Measurements from ENCODE around the gene TTYH1. TPM values are rescaled to one million over a fixed set of nuclear protein-coding genes. Genes with fewer than 3 reads are reported as not detected.

TTYH1 gene
- total and polyA plus RNA-seq, 2 of the 4 experiments (the other 2 are of a cell fraction), result not detected

DNA sequence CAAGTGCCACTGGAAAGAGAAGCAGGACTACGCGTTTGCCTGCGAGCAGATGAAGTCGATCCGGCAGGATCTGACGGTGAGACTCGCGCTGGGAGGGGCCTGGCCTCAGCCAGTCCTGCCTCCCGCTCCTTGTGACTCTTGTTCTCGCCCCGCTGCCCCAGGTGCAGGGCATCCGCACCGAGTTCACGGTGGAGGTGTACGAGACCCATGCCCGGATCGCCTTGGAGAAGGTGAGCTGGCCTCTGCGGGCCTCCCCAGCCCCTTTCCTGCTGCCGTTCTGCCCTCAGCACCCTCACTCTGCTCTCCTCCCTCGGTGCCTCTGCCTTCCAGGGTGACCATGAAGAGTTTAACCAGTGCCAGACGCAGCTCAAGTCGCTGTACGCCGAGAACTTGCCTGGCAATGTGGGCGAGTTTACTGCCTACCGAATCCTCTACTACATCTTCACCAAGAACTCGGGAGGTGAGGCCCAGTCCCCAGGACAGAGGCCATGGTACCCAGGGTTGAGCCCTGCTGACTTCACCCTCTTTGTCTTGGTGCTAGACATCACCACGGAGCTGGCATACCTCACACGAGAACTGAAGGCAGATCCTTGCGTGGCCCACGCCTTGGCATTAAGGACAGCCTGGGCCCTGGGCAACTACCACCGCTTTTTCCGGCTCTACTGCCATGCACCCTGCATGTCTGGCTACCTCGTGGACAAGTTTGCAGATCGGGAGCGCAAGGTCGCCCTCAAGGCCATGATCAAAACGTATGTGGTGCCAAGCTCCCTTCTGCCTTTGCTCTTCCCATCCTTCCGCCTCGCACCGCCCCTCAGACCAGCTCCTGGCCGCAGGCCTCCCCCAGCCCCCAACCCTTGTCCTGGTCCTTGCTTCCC is 42.7 kb downstream of the TTYH1 start (continued):
- TF ChIP-seq, protein P1, sequence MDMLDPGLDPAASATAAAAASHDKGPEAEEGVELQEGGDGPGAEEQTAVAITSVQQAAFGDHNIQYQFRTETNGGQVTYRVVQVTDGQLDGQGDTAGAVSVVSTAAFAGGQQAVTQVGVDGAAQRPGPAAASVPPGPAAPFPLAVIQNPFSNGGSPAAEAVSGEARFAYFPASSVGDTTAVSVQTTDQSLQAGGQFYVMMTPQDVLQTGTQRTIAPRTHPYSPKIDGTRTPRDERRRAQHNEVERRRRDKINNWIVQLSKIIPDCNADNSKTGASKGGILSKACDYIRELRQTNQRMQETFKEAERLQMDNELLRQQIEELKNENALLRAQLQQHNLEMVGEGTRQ (IDR thresholded peaks at IDR 0.05; ENCODE audit: low read depth, low read length), result no peak

DNA sequence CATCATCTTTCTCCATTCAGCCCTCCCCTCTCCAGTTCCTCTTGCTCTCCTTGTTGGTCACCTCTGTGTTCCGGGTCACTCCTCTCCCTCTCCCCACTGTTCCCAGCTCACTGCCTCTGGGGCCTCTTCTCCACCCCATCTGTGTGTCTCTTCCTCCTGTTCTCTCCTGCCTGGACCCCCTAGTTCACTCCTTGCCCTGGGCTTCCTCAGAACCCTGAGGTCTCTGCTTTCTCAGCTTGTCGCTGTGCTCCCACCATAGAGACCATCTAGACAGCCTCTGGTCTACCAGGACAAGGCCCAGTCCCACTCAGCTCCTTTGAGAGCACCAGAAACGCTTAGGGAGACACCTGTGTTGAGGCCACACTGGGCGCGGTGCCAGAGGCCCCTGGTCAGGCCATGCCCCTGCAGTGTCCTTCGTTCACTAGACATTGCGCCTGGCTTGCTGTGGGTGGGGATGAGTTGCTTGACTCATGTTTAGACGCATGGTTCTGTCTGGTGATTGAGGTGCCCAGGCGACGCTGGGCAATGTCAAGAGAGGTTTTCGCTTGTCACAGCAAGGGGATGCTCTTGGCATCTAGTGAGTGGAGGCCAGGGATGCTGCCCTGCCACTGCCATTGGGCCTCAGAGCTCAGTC is 43.5 kb downstream of the TTYH1 start:
- no peak overlapping the region for H2BK120ac ChIP-seq (ENCODE audit: low read depth, low read length)
- intact Hi-C loops (cut with micrococcal nuclease), result no loop called here
- dilution Hi-C loops (cut with HindIII; ENCODE audit: low sequenced_read_pairs, unreplicated experiment), result no loop called here
- H3K36me3 ChIP-seq (ENCODE audit: control insufficient read depth, insufficient read depth, low read length), result peaks cover 81% of the 10 kb centered on the region
- no peaks in the 10 kb centered on the region for H3K9me3 ChIP-seq (ENCODE audit: control insufficient read depth, insufficient read depth, low read length)
- no peak overlapping the region for H2AFZ ChIP-seq (replicated peaks; ENCODE audit: low read length, poor library complexity)
- no peak overlapping the region for H4K91ac ChIP-seq (ENCODE audit: insufficient read depth, low read depth, low read length)
- ChIA-PET CTCF (no interaction called here), POLR2A (ENCODE audit: unreplicated experiment) (no interaction called here)
- no peak overlapping the region for H2AK5ac ChIP-seq (ENCODE audit: low read depth, low read length)
- no peaks in the 10 kb centered on the region for H3K27me3 ChIP-seq (ENCODE audit: control insufficient read depth, insufficient read depth, low read length)
- H4K5ac ChIP-seq (ENCODE audit: low read depth, low read length), result no peak overlapping the region
- no peak overlapping the region for H2AK9ac ChIP-seq (replicated peaks; ENCODE audit: low read depth, low read length, poor library complexity)
- no peak overlapping the region for H2BK20ac ChIP-seq (ENCODE audit: low read depth, low read length)
- H3K9me1 ChIP-seq (ENCODE audit: insufficient read depth, low read length), result peaks cover 6% of the 10 kb centered on the region; the same call in 1 of the 2 replicates
- no peak overlapping the region for H3K4me3 ChIP-seq (ENCODE audit: insufficient read depth, low read depth, low read length)
- no peak overlapping the region for H2BK15ac ChIP-seq (ENCODE audit: low read depth, low read length)
- H3K18ac ChIP-seq (ENCODE audit: low read depth, low read length), result no peak overlapping the region
- in situ Hi-C loops (cut with MboI; ENCODE audit: low sequenced_read_pairs), result loop anchor here (10.0 to 25.0 kb wide), 6 partner anchors 254 to 1679 kb away; partner anchors contain the start of genes NAT14, NDUFA3, OSCAR and PRPF31
- DNase-seq, result no peak
- BruUV-seq (replicated peaks), result no TSS peak
- H3K4ac ChIP-seq (ENCODE audit: low read depth, low read length), result no peak overlapping the region
- no peak overlapping the region for H3K14ac ChIP-seq (replicated peaks; ENCODE audit: low read depth, low read length)
- peaks cover 20 to 60% of the 10 kb centered on the region in 2 experiments for H3K79me1 ChIP-seq (ENCODE audit: low read depth in 1 of 2, low read length in 2 of 2)
- H4K20me1 ChIP-seq (ENCODE audit: insufficient read depth, low read length), result peaks cover 65% of the 10 kb centered on the region
- WGBS, 2 experiments (ENCODE audit: extremely low coverage in 2 of 2, insufficient read length in 1 of 2), result 95% methylated on average over 8 of the region's 11 CpGs; no CpG with 5 or more reads in 1 of the 2 experiments
- no peak overlapping the region for H3K4me2 ChIP-seq (ENCODE audit: low read depth, low read length)
- no peak overlapping the region for H4K8ac ChIP-seq (ENCODE audit: low read depth in 2 of 2, low read length in 2 of 2)
- H3K56ac ChIP-seq (ENCODE audit: extremely low read depth, insufficient read depth, low read length), result no peak overlapping the region
- no peak overlapping the region for H2BK5ac ChIP-seq (ENCODE audit: low read depth, low read length, poor library complexity, severe bottlenecking)
- no peak overlapping the region for H3K27ac ChIP-seq (ENCODE audit: insufficient read depth, low read length)
- no peak overlapping the region for H3K23ac ChIP-seq (ENCODE audit: low read depth, low read length)
- no peak overlapping the region for H3K9ac ChIP-seq (ENCODE audit: low read depth, low read length)
- ATAC-seq (ENCODE audit: low read depth), result no peak
- H3K4me1 ChIP-seq (ENCODE audit: control insufficient read depth, insufficient read depth, low read length), result peaks cover 18% of the 10 kb centered on the region
- TF ChIP-seq MXI1 (IDR thresholded peaks at IDR 0.05; ENCODE audit: borderline replicate concordance, low read depth, low read length) (no peak), MAFK (IDR thresholded peaks at IDR 0.05; ENCODE audit: low read depth, low read length) (no peak), POLR2A (IDR thresholded peaks at IDR 0.05; ENCODE audit: low read depth, low read length) (no peak), MAZ (IDR thresholded peaks at IDR 0.05; ENCODE audit: borderline replicate concordance, low read depth, low read length) (no peak), FOS (IDR thresholded peaks at IDR 0.05; ENCODE audit: low read depth, low read length) (no peak), RFX5 (IDR thresholded peaks at IDR 0.05; ENCODE audit: low read depth, low read length) (no peak), NFE2L2 (IDR thresholded peaks at IDR 0.05; ENCODE audit: low read depth, low read length) (no peak), SMC3 (IDR thresholded peaks at IDR 0.05; ENCODE audit: low read depth, low read length) (no peak), BHLHE40 (IDR thresholded peaks at IDR 0.05; ENCODE audit: low read depth, low read length) (no peak), CHD1 (IDR thresholded peaks at IDR 0.05; ENCODE audit: low read depth, low read length) (no peak)
- TF ChIP-seq, protein P1 (IDR thresholded peaks at IDR 0.05; ENCODE audit: low read depth, low read length), result no peak
- TF ChIP-seq, protein P2, sequence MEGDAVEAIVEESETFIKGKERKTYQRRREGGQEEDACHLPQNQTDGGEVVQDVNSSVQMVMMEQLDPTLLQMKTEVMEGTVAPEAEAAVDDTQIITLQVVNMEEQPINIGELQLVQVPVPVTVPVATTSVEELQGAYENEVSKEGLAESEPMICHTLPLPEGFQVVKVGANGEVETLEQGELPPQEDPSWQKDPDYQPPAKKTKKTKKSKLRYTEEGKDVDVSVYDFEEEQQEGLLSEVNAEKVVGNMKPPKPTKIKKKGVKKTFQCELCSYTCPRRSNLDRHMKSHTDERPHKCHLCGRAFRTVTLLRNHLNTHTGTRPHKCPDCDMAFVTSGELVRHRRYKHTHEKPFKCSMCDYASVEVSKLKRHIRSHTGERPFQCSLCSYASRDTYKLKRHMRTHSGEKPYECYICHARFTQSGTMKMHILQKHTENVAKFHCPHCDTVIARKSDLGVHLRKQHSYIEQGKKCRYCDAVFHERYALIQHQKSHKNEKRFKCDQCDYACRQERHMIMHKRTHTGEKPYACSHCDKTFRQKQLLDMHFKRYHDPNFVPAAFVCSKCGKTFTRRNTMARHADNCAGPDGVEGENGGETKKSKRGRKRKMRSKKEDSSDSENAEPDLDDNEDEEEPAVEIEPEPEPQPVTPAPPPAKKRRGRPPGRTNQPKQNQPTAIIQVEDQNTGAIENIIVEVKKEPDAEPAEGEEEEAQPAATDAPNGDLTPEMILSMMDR (conservative IDR thresholded peaks at IDR 0.05; ENCODE audit: low read depth, low read length), result no peak

Data from IMR-90 (cell line).